ENCODE data around the gene SLC6A3. TPM values are rescaled to one million over a fixed set of nuclear protein-coding genes. Genes with fewer than 3 reads are reported as not detected.

The SLC6A3 gene
- total and polyA plus RNA-seq, 2 donors (not counting 3 experiments of a cell fraction or from before 2014, with no cell fraction given), result not detected

DNA sequence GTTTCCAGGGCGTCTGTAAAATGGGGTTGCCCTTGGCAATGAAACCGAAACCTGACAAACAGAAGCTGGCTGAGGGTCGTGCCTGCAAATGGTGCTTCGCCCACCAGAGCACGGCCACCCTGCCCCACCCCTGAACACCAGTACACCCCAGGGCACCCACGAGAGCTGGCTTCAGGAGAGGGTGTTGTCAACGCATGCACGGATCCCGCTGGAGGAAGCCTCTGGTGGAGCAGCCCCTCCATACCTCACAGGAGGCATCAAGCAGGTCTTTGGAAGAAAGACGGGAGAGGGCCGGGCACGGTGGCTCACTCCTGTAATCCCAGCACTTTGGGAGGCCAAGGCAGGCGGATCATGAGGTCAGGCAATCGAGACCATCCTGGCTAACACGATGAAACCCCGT, 8.6 kb downstream of the SLC6A3 start:
- no peak overlapping the region for H2AFZ ChIP-seq (ENCODE audit: low read depth, low read length)
- POLR2A ChIA-PET, result no interaction called here
- intact Hi-C loops (cut with micrococcal nuclease), result no loop called here

DNA sequence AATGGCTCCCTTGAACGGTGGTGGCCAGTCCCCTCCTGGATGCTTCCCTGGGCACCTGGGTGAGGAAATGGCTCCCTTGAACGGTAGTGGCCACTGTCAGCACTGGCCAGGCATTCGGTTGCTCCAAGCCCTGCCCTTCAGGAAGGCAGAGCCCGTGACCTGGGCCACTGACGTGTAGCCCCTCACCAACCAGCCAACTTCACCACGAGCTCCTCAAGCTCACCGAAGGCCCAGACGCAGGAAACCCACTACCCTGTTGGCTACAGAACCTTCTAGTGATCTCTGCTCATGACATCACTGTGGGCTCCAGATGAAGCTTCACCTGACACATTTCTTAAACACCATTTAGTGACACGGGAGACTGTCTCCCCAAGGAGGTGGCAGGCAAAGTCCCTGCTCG, 9.2 kb downstream of the SLC6A3 start:
- no peaks in the 10 kb centered on the region for H3K4me1 ChIP-seq (ENCODE audit: control insufficient read depth, extremely low read depth, insufficient read depth, low read length)
- ChIA-PET POLR2A (no interaction called here), CTCF (no interaction called here)
- H3K9me1 ChIP-seq (replicated peaks; ENCODE audit: control insufficient read depth, extremely low read depth, insufficient read depth, low read length), result no peaks in the 10 kb centered on the region
- no peaks in the 10 kb centered on the region for H4K20me1 ChIP-seq (replicated peaks; ENCODE audit: control insufficient read depth, extremely low read depth, insufficient read depth, low read length)
- dilution Hi-C loops (cut with MboI; ENCODE audit: extremely low pct_ligation_motif_present, low sequenced_read_pairs) (no loop called here), intact Hi-C loops (cut with micrococcal nuclease) (no loop called here)
- DNase-seq (ENCODE audit: low read depth, low spot score) (no peak), FAIRE-seq (no peak)
- H3K27ac ChIP-seq (ENCODE audit: insufficient read depth, low read depth, low read length), result no peak overlapping the region
- H3K9ac ChIP-seq (replicated peaks; ENCODE audit: extremely low read depth, insufficient read depth, low read length), result no peak overlapping the region
- BruUV-seq (replicated peaks), result no TSS peak
- no peaks in the 10 kb centered on the region for H3K9me3 ChIP-seq (replicated peaks; ENCODE audit: control insufficient read depth, insufficient read depth, low read length)
- TF ChIP-seq MYC (IDR thresholded peaks at IDR 0.05; ENCODE audit: low read depth, low read length) (no peak), JUN (IDR thresholded peaks at IDR 0.05; ENCODE audit: borderline replicate concordance, insufficient read depth, insufficient read length, low read depth) (no peak), GATA2 (IDR thresholded peaks at IDR 0.05; ENCODE audit: insufficient read depth, insufficient read length, low read depth, low read length) (no peak), POLR2AphosphoS5 (IDR thresholded peaks at IDR 0.05; ENCODE audit: insufficient read depth, low read depth, low read length) (no peak), EZH2 (IDR thresholded peaks at IDR 0.05; ENCODE audit: borderline replicate concordance, low read depth, low read length, severe bottlenecking) (no peak), FOS (IDR thresholded peaks at IDR 0.05; ENCODE audit: borderline replicate concordance, insufficient read depth, low read length) (no peak), POLR2A (IDR thresholded peaks at IDR 0.05; ENCODE audit: low read depth, low read length) (no peak)
- TF ChIP-seq, protein P1, sequence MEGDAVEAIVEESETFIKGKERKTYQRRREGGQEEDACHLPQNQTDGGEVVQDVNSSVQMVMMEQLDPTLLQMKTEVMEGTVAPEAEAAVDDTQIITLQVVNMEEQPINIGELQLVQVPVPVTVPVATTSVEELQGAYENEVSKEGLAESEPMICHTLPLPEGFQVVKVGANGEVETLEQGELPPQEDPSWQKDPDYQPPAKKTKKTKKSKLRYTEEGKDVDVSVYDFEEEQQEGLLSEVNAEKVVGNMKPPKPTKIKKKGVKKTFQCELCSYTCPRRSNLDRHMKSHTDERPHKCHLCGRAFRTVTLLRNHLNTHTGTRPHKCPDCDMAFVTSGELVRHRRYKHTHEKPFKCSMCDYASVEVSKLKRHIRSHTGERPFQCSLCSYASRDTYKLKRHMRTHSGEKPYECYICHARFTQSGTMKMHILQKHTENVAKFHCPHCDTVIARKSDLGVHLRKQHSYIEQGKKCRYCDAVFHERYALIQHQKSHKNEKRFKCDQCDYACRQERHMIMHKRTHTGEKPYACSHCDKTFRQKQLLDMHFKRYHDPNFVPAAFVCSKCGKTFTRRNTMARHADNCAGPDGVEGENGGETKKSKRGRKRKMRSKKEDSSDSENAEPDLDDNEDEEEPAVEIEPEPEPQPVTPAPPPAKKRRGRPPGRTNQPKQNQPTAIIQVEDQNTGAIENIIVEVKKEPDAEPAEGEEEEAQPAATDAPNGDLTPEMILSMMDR (IDR thresholded peaks at IDR 0.05; ENCODE audit: extremely low read depth in 1 of 2, insufficient read depth in 1 of 2, low read depth in 1 of 2, low read length in 2 of 2), result no peak
- TF ChIP-seq, protein P2, sequence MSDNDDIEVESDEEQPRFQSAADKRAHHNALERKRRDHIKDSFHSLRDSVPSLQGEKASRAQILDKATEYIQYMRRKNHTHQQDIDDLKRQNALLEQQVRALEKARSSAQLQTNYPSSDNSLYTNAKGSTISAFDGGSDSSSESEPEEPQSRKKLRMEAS (IDR thresholded peaks at IDR 0.05; ENCODE audit: insufficient read depth, insufficient read length), result no peak
- no peaks in the 10 kb centered on the region for H3K36me3 ChIP-seq (ENCODE audit: control insufficient read depth in 2 of 2, extremely low read depth in 1 of 2, insufficient read depth in 2 of 2, low read length in 2 of 2)
- H3K4me3 ChIP-seq (replicated peaks in 1 of 3; ENCODE audit: insufficient read depth in 1 of 3, low read depth in 1 of 3, low read length in 3 of 3), result no peak overlapping the region
- H3K79me2 ChIP-seq (ENCODE audit: control insufficient read depth, insufficient read depth, low read length), result no peaks in the 10 kb centered on the region
- no peaks in the 10 kb centered on the region for H3K27me3 ChIP-seq (ENCODE audit: control insufficient read depth in 2 of 2, insufficient read depth in 2 of 2, low read length in 2 of 2)
- no peak overlapping the region for H3K4me2 ChIP-seq (ENCODE audit: insufficient read depth, low read length)
- H2AFZ ChIP-seq (ENCODE audit: low read depth, low read length), result no peak overlapping the region

More for the DNA sequence above, 8.6 kb downstream of the SLC6A3 start:
- dilution Hi-C loops (cut with MboI; ENCODE audit: extremely low pct_ligation_motif_present, low sequenced_read_pairs), result no loop called here
- FAIRE-seq (no peak), DNase-seq (ENCODE audit: low read depth, low spot score) (no peak)
- no peaks in the 10 kb centered on the region for H3K27me3 ChIP-seq (ENCODE audit: control insufficient read depth in 2 of 2, insufficient read depth in 2 of 2, low read length in 2 of 2)
- no peaks in the 10 kb centered on the region for H3K9me3 ChIP-seq (replicated peaks; ENCODE audit: control insufficient read depth, insufficient read depth, low read length)
- no peaks in the 10 kb centered on the region for H3K9me1 ChIP-seq (replicated peaks; ENCODE audit: control insufficient read depth, extremely low read depth, insufficient read depth, low read length)
- TF ChIP-seq POLR2A (IDR thresholded peaks at IDR 0.05; ENCODE audit: low read depth, low read length) (no peak), MYC (IDR thresholded peaks at IDR 0.05; ENCODE audit: low read depth, low read length) (no peak), JUN (IDR thresholded peaks at IDR 0.05; ENCODE audit: borderline replicate concordance, insufficient read depth, insufficient read length, low read depth) (no peak)
- TF ChIP-seq, protein P1 (IDR thresholded peaks at IDR 0.05; ENCODE audit: extremely low read depth in 1 of 2, insufficient read depth in 1 of 2, low read depth in 1 of 2, low read length in 2 of 2), result no peak
- TF ChIP-seq, protein P2 (IDR thresholded peaks at IDR 0.05; ENCODE audit: insufficient read depth, insufficient read length), result no peak
- no peak overlapping the region for H3K27ac ChIP-seq (ENCODE audit: insufficient read depth, low read depth, low read length)
- no TSS peak for BruUV-seq (replicated peaks)
- H4K20me1 ChIP-seq (replicated peaks; ENCODE audit: control insufficient read depth, extremely low read depth, insufficient read depth, low read length), result no peaks in the 10 kb centered on the region
- H3K4me2 ChIP-seq (ENCODE audit: insufficient read depth, low read length), result no peak overlapping the region
- no peaks in the 10 kb centered on the region for H3K4me1 ChIP-seq (ENCODE audit: control insufficient read depth, extremely low read depth, insufficient read depth, low read length)
- H3K79me2 ChIP-seq (ENCODE audit: control insufficient read depth, insufficient read depth, low read length), result no peaks in the 10 kb centered on the region
- H3K9ac ChIP-seq (replicated peaks; ENCODE audit: extremely low read depth, insufficient read depth, low read length), result no peak overlapping the region
- CTCF ChIA-PET, result no interaction called here
- H3K4me3 ChIP-seq (replicated peaks in 1 of 3; ENCODE audit: insufficient read depth in 1 of 3, low read depth in 1 of 3, low read length in 3 of 3), result no peak overlapping the region
- H3K36me3 ChIP-seq (ENCODE audit: control insufficient read depth in 2 of 2, extremely low read depth in 1 of 2, insufficient read depth in 2 of 2, low read length in 2 of 2), result no peaks in the 10 kb centered on the region
